Stimulated activated CD8-positive, alpha-beta memory T cell treated with anti-CD3 and anti-CD28 coated beads, Interleukin-4, amount 100 ng/mL, for 48 hours (primary cell): Measurements from ENCODE around the gene TSPAN5.

Experiments used
- DNase-seq: peaks from one replicate; pipeline ENCODE4 v3.0.0-alpha.2; 2020

TSPAN5 gene

GRCh38 chr4:98642991-98643426 lies 15.4 kb downstream of the TSPAN5 start:
- no peak for DNase-seq

DNA sequence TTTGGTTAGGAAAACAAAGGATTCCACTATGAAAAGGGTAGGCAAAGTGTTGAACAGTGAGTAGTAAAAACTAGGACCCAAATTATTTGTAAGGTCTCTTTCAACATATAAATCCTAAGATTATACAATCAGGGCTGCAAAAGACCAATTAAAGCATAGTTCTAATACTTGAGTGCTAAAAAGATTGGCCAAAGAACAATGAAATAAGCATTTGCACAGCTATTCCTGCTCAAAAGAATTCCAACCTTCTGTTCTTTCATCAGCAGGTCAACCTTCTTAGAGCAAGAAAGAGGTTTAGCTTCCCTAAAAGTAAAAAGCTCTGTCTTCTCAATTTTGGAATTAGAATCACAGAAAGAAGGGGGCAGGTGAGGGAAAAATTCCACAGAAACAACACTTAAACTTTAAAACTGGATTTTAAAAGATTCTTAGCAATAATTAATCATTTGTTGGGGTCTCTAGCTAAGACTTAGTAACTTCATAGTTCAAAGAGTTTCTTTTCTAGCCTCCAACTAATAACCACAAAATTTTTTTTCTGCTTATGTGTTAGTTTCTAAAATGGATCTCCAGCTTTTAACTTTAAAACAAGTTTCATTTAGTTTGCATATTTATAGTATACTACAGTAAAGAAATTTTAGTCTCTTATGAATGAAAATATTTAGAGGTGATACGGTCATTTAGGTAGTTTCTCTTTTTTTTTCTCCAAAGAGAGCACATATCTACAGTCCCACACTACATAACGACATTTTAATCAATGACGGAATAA lies 16.3 kb downstream of the TSPAN5 start:
- no peak for DNase-seq

DNA sequence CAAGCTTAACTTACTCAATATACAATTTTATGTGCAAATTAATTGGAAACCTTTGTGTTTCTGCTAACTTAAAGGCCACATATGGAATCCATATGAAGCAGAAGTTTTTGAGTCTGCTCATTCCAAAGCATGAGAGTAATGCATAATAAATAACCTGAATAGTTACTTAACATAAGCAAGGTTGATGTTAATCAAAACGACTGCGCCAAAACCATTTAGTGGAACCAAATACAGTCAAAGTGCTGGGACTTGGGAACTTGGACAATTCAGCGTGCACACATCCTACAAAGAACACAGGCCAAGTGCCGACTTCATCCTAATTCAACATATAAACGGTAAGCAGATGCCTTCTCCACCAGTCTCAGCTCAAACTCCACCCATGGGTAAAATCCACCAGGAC lies 17.0 kb downstream of the TSPAN5 start:
- DNase-seq: no peak

DNA sequence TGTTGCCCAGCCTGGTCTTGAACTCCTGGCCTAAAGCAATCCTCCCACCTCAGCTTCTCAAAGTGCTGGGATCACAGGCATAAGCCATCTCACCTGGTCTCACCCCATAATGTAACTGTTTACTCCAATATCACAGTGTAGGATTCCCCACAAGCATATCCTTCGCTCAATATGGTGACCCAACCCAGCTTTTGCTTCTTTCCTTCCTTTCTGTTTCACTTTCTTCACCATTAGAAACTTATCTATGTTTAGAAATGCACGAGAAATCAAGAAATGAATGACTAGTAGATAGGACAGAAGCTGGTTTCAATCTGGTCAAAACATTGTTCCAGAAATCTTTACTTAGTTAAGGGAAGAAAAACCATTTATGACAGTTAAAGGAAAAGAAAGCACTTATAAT lies 18.9 kb downstream of the TSPAN5 start:
- DNase-seq: no peak

DNA sequence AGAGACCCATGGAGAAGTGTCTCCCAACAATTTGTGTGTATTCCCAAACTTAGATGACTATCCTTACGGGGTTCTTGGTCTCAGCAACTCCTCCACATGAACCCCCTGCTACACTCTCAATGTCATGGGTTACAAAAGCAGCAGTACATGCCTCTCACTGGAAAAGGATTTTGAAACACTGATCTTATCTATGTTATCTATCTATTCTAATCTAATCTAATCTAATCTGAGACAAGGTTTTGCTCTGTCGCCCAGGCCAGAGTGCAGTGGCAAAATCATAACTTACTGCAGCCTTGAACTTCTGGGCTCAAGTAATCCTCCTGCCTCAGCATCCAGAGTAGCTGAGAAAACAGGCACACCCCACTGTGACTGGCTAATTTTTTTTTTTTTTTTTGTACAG lies 19.3 kb downstream of the TSPAN5 start:
- no peak for DNase-seq

DNA sequence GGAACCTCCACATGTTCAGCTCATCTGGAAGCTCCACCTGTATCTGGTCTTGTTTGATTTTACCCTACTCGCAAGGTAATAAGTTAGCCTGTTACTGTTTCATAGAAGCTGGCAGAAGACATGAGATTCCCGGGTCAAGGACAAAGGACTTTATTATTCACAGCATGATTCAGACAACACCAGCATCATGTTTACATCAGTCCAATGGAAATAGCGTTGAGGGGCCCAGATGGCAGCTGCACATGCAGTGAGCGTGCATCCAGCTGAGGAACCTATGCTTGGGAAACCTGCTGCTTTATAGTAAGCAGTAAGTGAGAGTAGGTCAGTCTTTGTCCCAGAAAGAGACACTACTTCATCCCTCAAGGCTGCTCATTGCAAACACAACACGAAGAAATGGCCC lies 19.8 kb downstream of the TSPAN5 start:
- no peak for DNase-seq

DNA sequence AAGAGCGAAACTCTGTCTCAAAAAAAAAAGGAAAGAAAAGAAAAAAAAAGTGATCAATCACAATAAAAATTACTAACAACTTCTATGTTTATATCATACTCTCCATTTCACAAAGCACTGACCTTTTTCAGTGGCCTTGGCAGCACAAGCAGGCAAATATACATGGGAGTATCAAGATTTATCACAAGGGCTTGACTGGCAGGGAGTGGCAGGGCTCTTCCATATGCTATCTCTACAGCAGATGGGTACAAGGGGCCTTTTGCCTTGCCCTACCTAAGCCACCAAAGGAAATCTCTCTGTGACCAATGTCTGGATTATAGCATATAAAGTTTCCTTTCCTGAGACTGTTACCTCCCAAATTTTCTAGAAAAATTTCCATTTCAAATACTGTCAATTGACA lies 24.4 kb downstream of the TSPAN5 start:
- DNase-seq: no peak

GRCh38 chr4:98633159-98633558 lies 25.3 kb downstream of the TSPAN5 start:
- DNase-seq: no peak

DNA sequence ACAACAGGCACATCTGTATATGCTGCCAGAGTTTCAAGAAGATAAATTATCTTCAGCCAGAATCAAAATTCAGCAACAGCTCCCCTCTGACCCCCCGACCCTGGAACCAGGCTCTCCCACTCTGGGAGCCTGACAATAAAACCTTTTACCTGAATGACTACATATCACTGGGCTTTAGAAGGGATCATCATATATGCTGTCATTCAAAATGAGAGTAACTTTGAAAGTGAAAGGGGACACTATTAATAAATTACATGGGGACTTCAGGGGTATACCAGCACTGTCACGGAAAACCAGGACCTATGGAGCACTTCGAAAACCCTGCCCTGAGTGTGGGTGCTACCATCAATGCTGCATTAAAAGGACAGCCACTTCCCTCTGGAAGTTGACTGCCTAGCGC lies 26.2 kb downstream of the TSPAN5 start:
- DNase-seq: no peak

DNA sequence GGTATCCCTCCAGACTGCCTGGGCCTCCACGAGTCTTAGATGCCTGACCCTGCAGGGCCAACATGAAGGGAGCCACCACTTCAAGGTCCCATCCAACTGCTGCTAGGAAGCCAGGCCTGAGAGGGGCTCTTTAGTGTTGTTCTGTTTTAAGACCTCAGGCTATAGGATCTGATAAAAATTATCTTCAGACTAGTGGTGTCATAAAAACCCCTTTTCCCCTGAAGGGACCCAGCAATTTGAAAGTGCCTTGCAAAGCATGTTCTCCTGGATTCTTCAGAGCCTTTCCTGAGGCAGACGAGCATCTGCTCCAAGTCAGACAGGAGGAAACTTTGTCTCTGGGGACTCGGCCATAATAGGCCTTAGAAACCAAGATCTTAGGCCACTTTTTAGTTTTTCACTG lies 26.9 kb downstream of the TSPAN5 start:
- no peak for DNase-seq

DNA sequence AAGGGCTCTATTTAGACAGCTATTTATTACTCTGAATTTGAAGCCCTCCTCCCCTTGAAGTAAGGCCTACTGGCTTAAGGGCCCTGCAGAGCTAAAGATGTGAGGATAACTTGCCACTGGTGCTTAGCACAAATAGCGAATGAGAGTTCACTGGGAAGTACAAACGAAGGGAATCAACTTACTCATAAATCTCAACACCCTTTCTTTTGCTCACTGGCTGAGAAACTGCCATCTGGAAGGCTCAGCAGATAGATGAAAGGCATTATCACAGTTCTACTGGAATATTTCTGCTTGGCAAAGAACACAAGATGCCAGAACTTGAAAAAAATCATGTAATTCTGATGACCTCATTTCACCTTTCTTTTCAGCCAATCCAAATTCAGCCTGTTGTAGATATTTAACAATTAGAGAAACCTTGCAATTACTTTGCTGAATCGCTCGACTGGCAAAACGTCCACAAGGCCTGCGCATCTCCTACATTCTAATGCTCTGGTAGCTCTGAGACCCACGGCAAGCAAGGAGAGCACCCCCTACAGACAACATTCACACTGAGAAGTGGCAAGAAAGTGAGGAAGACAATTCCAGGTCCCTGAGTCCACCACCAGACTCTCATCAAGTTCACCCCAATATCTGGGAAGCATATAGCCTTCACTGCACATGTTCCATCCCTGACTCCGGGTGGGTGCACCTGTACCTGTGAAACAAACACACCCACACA lies 27.5 kb downstream of the TSPAN5 start:
- no peak for DNase-seq

GRCh38 chr4:98627531-98628257 lies 30.7 kb downstream of the TSPAN5 start:
- DNase-seq: no peak

- DNase-seq: no peak
These were observed 32.1 kb downstream of the TSPAN5 start for GRCh38 chr4:98626350-98626749.

- no peak for DNase-seq
These were observed 32.5 kb downstream of the TSPAN5 start for GRCh38 chr4:98625920-98626319.

DNA sequence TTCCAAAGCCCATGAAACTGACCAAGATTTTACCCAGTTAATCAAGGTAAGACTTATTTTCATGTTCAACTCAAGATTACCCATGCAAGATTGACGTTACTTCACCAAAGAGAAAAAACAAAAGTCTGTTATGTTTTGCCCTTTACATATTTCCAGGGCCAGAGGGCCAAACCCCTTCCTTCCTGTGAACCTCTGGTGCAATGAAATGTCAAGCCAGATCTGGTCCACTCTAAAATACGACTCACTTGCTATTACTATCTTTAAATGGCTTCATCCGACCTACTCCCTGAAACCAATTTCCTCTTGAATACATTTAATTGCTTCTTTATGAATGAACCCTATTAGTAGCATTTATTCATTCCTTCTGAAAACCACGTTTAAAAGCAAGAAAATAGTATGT lies 33.0 kb downstream of the TSPAN5 start:
- DNase-seq: no peak

DNA sequence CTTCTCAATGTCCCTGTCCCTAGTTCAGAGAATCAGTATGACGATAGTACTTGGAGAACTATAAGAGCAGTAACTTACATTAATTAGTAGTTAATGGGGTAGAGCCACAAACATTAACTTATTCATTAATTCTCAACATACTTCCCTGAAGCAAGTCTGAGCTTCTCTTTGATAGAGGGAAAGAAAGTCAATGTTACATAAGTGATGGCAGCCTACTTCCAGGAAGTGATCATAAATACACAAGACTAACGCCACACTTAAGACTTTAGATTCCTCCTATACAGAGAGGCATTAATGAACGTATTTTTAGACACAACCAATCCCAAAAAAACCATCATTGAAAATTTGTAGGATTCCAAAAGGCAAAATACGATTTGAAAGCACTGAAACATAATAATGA lies 33.8 kb downstream of the TSPAN5 start:
- no peak for DNase-seq

- DNase-seq: no peak
These were observed 34.3 kb downstream of the TSPAN5 start for GRCh38 chr4:98624144-98624543.

DNA sequence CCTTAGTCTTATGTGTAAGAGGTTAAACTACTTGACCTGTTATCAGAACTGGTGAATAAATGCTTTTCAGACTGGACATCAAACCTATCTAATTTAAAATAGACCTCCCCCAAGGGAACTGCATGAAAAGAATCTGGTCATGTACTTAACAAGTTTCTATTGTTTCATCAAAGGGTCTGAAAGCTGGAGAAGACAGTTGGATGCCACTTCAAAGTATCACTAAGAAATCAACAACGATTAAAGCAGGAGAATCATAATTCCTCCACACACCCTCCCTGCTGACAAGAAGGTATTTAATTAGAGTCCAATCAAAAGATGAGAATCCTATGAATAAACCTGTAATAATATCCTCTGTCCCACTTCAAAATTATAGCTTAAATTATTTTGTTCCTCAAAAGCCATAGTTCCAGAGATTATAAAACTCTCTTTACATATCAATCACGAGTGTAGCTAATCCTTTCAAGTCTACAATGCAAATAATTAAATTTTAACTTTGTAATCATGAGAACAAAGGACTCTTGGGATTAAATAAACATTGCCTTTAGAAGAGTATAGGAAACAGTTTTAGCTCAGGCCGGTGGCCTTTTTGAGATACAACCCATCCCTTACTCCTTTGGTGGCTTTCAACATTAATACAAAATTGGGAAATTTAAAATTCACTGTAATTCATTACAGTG lies 35.1 kb downstream of the TSPAN5 start:
- no peak for DNase-seq

GRCh38 chr4:98620087-98620784 lies 38.2 kb downstream of the TSPAN5 start:
- no peak for DNase-seq

GRCh38 chr4:98619180-98619579 lies 39.2 kb downstream of the TSPAN5 start:
- DNase-seq: no peak

- no peak for DNase-seq
These were observed 39.7 kb downstream of the TSPAN5 start for GRCh38 chr4:98618680-98619079.

GRCh38 chr4:98617358-98618047 lies 40.9 kb downstream of the TSPAN5 start:
- DNase-seq: no peak
